HepG2 (cell line): Measurements from ENCODE around the gene TNXB. TPM values are rescaled to one million over a fixed set of nuclear protein-coding genes. Genes with fewer than 3 reads are reported as not detected.

ENCODE experiments used
- AKAP8 ChIP-seq: sonication (generic); formaldehyde crosslinking; IDR thresholded peaks from 2 replicates; pipeline ENCODE4 v1.5.1; 2020; ENCODE audit warnings: mild to moderate bottlenecking, missing genetic modification reagents
- CBX1 ChIP-seq: IDR thresholded peaks from one replicate; pipeline ENCODE4 v1.6.1; 2016; ENCODE audit warnings: antibody characterized with exemption, low read depth
- CEBPB ChIP-seq: IDR thresholded peaks from 2 replicates; pipeline ENCODE4 v1.6.1; 2011; ENCODE audit warnings: low read depth, low read length, improper control_type of control experiment, borderline replicate concordance
- ZNF282 ChIP-seq: fragments of 450-650 bp; IDR thresholded peaks from 2 replicates; pipeline ENCODE4 v1.6.1; 2018; ENCODE audit not compliant: partially characterized antibody
- ZNF543 ChIP-seq: sonication (generic); formaldehyde crosslinking; IDR thresholded peaks from 2 replicates; pipeline ENCODE4 v1.4.0; 2020; ENCODE audit warnings: mild to moderate bottlenecking, missing genetic modification reagents
- ZNF883 ChIP-seq: sonication (generic); formaldehyde crosslinking; IDR thresholded peaks from 2 replicates; pipeline ENCODE4 v1.5.1; 2020; ENCODE audit warnings: mild to moderate bottlenecking, missing genetic modification reagents; ENCODE audit errors: not compliant biosample characterization
- polyA plus RNA-seq, 8 experiments: library from polyadenylated mRNA; depleted of rRNA in 3 of 8; stranded (reverse) in 7 of 8; unstranded in 1 of 8; fragments of >200 nt; fragmentation: Illumina TruSeq in 4 of 8; extraction: Trizol in 4 of 8; gene quantifications; 2 replicates each; pipeline versions ENCODE4 v1.2.1 to v1.2.3, GENCODE V29; 2011 to 2016; ENCODE audit warnings: low read depth in 4 of 8, missing spikeins in 1 of 8, mixed read lengths in 1 of 8; ENCODE audit not compliant: insufficient read depth in 1 of 8
- total RNA-seq, 5 experiments: library from RNA; depleted of rRNA; stranded (reverse); fragments of >200 nt; fragmentation: Illumina TruSeq; extraction: Trizol; gene quantifications; 2 replicates each; pipeline ENCODE4 v1.2.3, GENCODE V29; 2016; ENCODE audit warnings: low read depth in 1 of 5
- TF ChIP-seq, protein P1 (sequence below): sonication (generic); formaldehyde crosslinking; IDR thresholded peaks from 2 replicates; pipeline ENCODE4 v1.5.1; 2020; ENCODE audit warnings: mild to moderate bottlenecking, missing genetic modification reagents, moderate library complexity
- TF ChIP-seq, protein P2 (sequence below): sonication (generic); formaldehyde crosslinking; IDR thresholded peaks from 2 replicates; pipeline ENCODE4 v1.4.0; 2020; ENCODE audit warnings: missing genetic modification reagents

Gene TNXB
- total and polyA plus RNA-seq, 2 of the 13 experiments (the other 11 are each of a cell fraction or from before 2014, with no cell fraction given), result 1.6 to 2.7 TPM

DNA sequence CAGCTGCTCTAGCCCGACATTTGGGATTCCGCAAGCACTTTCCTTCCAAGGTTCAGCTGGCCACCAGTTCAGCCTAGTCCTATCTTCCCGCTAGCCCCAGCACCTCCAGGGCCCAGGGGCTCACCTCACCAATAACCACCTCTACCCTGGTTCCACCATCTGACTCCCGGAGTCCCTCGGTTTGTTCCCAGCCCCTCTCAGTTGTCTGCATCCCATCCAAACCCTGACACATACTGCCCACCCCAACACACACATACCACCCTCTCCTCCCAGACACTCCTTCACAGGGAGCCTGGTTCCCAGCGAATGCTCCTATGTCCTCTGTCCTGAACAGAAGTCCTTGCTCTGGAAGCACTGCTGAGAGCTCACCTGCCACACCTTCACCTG, 418 bp downstream of the TNXB start (continued):
- TF ChIP-seq, protein P1, sequence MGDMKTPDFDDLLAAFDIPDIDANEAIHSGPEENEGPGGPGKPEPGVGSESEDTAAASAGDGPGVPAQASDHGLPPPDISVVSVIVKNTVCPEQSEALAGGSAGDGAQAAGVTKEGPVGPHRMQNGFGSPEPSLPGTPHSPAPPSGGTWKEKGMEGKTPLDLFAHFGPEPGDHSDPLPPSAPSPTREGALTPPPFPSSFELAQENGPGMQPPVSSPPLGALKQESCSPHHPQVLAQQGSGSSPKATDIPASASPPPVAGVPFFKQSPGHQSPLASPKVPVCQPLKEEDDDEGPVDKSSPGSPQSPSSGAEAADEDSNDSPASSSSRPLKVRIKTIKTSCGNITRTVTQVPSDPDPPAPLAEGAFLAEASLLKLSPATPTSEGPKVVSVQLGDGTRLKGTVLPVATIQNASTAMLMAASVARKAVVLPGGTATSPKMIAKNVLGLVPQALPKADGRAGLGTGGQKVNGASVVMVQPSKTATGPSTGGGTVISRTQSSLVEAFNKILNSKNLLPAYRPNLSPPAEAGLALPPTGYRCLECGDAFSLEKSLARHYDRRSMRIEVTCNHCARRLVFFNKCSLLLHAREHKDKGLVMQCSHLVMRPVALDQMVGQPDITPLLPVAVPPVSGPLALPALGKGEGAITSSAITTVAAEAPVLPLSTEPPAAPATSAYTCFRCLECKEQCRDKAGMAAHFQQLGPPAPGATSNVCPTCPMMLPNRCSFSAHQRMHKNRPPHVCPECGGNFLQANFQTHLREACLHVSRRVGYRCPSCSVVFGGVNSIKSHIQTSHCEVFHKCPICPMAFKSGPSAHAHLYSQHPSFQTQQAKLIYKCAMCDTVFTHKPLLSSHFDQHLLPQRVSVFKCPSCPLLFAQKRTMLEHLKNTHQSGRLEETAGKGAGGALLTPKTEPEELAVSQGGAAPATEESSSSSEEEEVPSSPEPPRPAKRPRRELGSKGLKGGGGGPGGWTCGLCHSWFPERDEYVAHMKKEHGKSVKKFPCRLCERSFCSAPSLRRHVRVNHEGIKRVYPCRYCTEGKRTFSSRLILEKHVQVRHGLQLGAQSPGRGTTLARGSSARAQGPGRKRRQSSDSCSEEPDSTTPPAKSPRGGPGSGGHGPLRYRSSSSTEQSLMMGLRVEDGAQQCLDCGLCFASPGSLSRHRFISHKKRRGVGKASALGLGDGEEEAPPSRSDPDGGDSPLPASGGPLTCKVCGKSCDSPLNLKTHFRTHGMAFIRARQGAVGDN (CRISPR knock-in tag), result no peak
- TF ChIP-seq CEBPB (no peak), ZNF282 (no peak), CBX1 (no peak), ZNF543 (CRISPR knock-in tag) (no peak), ZNF883 (CRISPR knock-in tag) (no peak), AKAP8 (no peak)
- TF ChIP-seq, protein P2, sequence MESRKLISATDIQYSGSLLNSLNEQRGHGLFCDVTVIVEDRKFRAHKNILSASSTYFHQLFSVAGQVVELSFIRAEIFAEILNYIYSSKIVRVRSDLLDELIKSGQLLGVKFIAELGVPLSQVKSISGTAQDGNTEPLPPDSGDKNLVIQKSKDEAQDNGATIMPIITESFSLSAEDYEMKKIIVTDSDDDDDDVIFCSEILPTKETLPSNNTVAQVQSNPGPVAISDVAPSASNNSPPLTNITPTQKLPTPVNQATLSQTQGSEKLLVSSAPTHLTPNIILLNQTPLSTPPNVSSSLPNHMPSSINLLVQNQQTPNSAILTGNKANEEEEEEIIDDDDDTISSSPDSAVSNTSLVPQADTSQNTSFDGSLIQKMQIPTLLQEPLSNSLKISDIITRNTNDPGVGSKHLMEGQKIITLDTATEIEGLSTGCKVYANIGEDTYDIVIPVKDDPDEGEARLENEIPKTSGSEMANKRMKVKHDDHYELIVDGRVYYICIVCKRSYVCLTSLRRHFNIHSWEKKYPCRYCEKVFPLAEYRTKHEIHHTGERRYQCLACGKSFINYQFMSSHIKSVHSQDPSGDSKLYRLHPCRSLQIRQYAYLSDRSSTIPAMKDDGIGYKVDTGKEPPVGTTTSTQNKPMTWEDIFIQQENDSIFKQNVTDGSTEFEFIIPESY, result no peak
